A375 (cell line): ENCODE results near the gene ANKS1B. TPM values are rescaled to one million over a fixed set of nuclear protein-coding genes. Genes with fewer than 3 reads are reported as not detected.

Source experiments
- small RNA-seq: library from RNA; depleted of rRNA; stranded (forward); fragments of <200 nt; gene quantifications from one replicate; pipeline ENCODE3, GENCODE V24; 2014
- total RNA-seq: library from RNA; depleted of rRNA; stranded (reverse); fragments of >200 nt; shearing (Covaris generic); gene quantifications from 2 replicates; pipeline ENCODE4 v1.2.3, GENCODE V29; 2014; rRNA removed

The ANKS1B gene
- 0.85 TPM in 1 of 2 replicates, not detected in the other for total RNA-seq

DNA sequence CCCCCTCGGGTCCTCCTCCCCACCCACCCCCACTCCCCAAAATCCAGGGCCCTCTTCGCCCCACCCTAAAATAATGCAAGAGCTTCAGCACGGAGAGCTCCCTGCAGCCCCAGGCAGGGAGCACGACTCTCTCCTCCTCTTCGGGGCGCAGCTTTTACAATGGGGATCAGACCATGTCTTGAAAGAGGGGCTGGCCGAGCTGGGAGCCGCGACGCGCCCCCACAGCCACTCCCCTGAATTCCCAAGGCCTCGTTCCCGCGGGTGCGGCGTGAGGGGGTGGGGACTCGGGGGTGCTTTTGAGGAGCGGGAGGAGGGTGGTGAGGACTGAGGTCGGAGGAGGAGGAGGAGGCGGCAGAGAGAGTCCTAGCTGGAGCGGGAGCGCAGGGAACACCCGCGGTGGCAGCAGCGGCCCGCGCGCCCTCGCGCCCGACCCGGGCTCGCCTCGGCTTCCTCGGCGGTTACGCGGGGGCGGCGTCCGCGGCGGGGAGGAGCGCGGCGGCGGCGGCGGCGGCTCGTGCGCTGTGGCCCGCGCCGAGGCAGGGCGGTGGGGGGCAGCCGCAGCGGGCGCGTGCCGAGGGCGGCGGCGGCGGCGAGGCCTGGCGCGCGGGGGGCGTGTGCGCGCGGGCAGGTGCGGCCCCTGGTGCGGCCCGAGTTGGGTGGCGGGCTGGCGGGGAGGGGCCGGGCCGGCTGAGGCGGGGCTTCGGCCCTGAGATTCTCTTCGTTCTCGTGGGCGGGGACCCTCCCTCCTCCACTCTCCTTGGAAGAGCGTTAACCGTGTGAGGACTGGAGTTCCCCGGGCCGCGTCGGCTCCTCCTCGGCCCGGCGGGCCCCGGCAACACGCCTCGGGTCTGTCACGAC is at the start of gene ANKS1B:
Gene ANKS1B (minus strand): TSS at position 666 of the 858 bp plus-strand sequence. CDS start 699 bp downstream, outside the sequence.

DNA sequence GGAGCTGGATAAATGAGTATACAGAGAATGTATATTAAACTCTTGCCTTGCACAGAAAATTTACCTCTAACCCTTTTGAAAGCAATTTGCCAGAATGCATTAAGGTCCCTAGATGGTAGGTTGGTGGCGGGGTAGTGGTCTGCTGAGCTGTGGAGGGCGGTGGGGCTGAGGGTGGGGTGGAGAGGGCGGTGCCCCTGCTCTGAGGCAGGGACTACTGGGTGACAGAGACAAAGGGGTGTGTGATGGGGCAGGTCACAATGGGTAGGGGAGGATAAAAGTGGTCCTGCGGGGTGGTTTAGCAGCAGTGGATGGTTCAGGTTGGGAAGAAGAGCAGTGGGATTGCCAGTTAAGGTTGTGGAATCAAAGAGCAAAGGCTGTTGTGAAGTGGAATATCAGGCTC is 337.3 kb downstream of the ANKS1B start, which contains the start of gene GARIN6:
Gene GARIN6 (plus strand): TSS at position 301 of the 400 bp plus-strand sequence. CDS start 422 bp downstream, outside the sequence.

Small RNA genes within 50 kb of the gene (small RNA-seq; reads per million reads assigned to genes)
- gene RNA5SP366 = 1.3 reads per million, percentile 63 among the genes with 10 or more reads in this experiment

Other genes starting within 250 kb of the ANKS1B start
- gene BLTP3B, start 157.9 kb upstream of the ANKS1B start, total RNA-seq = 17.9 and 20.0 TPM in 2 replicates
- 21.8 and 27.2 TPM in 2 replicates for gene ACTR6, start 215.9 kb upstream of the ANKS1B start, total RNA-seq